Renal cortex interstitium (tissue), 11 donors: ENCODE measurements around the gene TAF1B. TPM values are rescaled to one million over a fixed set of nuclear protein-coding genes. Genes with fewer than 3 reads are reported as not detected.
A peak's percentile ranks its signal among the peaks of the same experiment; 100 is the strongest.

Experiments used
- DNase-seq, 11 donors: peaks; one replicate each; pipeline ENCODE4 v3.0.0-alpha.2; 2013; ENCODE audit warnings: low read depth in 9 of 11, low spot score in 4 of 11; ENCODE audit errors: extremely low read depth in 1 of 11
- polyA plus RNA-seq, 3 donors: library from polyadenylated mRNA; unstranded; fragments of 120-200 nt; gene quantifications; one replicate each; pipeline ENCODE4 v1.2.1, GENCODE V29; 2013; ENCODE audit not compliant: insufficient read length in 3 of 3

TAF1B gene
- polyA plus RNA-seq, 3 donors, result 25.3 to 34.1 (median 28.5) TPM

GRCh38 chr2:9949992-9950520, 106.8 kb downstream of the TAF1B start:
- DNase-seq, result no peak

- DNase-seq, result peak in 2 of 11 donors; percentile 30 to 41
Measured at GRCh38 chr2:9950521-9951271, 107.4 kb downstream of the TAF1B start.

- no peak for DNase-seq
Measured at GRCh38 chr2:9951272-9951521, 107.9 kb downstream of the TAF1B start.

- peak; percentile 76 to 93 (median 86) for DNase-seq
Measured at GRCh38 chr2:9951522-9952285, 108.4 kb downstream of the TAF1B start, which contains the start of gene GRHL1. Gene GRHL1 (plus strand): TSS chr2:9951693. CDS start chr2:9951834, 141 bp downstream.

GRCh38 chr2:9952286-9952737, 109.0 kb downstream of the TAF1B start:
- no peak for DNase-seq

- no peak for DNase-seq
Measured at GRCh38 chr2:9952856-9953503, 109.7 kb downstream of the TAF1B start.

GRCh38 chr2:9954136-9954535, 110.9 kb downstream of the TAF1B start:
- DNase-seq, result no peak

- no peak for DNase-seq
Measured at GRCh38 chr2:9958057-9958456, 114.8 kb downstream of the TAF1B start.

GRCh38 chr2:9959262-9959661, 116.0 kb downstream of the TAF1B start:
- DNase-seq, result no peak

GRCh38 chr2:9961013-9961412, 117.7 kb downstream of the TAF1B start:
- no peak for DNase-seq

- DNase-seq, result no peak
Measured at GRCh38 chr2:9964334-9964980, 121.2 kb downstream of the TAF1B start.

GRCh38 chr2:9965119-9965822, 122.0 kb downstream of the TAF1B start:
- DNase-seq, result no peak

GRCh38 chr2:9966491-9967022, 123.3 kb downstream of the TAF1B start:
- DNase-seq, result no peak

- no peak for DNase-seq
Measured at GRCh38 chr2:9967053-9967775, 123.9 kb downstream of the TAF1B start.

- DNase-seq, result no peak
Measured at GRCh38 chr2:9968553-9969497, 125.6 kb downstream of the TAF1B start.

GRCh38 chr2:9970200-9971044, 127.1 kb downstream of the TAF1B start:
- no peak for DNase-seq
